ENCODE measurements around the gene CRYBA2. TPM values are rescaled to one million over a fixed set of nuclear protein-coding genes. Genes with fewer than 3 reads are reported as not detected.

Gene CRYBA2
- total RNA-seq, 1 experiment from 2014 or later, result not detected

- H3K4me1 ChIP-seq (replicated peaks), result no peaks in the 10 kb centered on the region
- no peak for DNase-seq (ENCODE audit: low read depth in 1 of 2, low spot score in 2 of 2)
- peaks cover 20% of the 10 kb centered on the region for H3K27me3 ChIP-seq (replicated peaks)
- H3K36me3 ChIP-seq, result no peaks in the 10 kb centered on the region
- H3K27ac ChIP-seq, result no peak overlapping the region
- H3K4me3 ChIP-seq, result no peak overlapping the region
- no peaks in the 10 kb centered on the region for H3K9me3 ChIP-seq (replicated peaks)
These were observed 18.0 kb downstream of the CRYBA2 start for GRCh38 chr2:218975060-218975777.

- Histone ChIP-seq H3K27me3 (replicated peaks) (peaks cover 28% of the 10 kb centered on the region), H3K9me3 (replicated peaks) (no peaks in the 10 kb centered on the region), H3K36me3 (no peaks in the 10 kb centered on the region), H3K4me1 (replicated peaks) (no peaks in the 10 kb centered on the region), H3K4me3 (no peak overlapping the region), H3K27ac (no peak overlapping the region)
- no peak for DNase-seq (ENCODE audit: low read depth in 1 of 2, low spot score in 2 of 2)
These were observed 22.3 kb downstream of the CRYBA2 start for GRCh38 chr2:218970894-218971293.

- no peak overlapping the region for H3K27ac ChIP-seq
These were observed 29.0 kb downstream of the CRYBA2 start for GRCh38 chr2:218964041-218964771.

DNA sequence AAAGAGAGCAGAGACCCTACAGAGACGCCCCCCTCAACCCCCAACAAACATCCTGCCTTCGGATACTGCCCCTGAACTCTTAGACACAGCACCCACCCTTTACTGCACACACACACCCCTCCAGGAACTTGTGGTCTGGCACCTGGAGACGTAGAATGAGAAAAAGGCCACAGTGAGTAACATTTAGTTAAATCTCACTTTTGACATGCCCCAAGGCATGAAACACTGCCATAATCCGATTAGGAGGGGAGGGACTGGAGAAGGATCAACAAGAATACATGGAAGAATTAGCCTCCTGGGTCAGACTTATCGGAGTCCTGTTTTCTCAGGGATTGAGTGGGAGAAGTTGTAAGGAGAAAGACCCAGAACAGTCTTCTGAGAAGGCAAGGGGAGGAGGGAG is 29.6 kb downstream of the CRYBA2 start:
- no peak overlapping the region for H3K27ac ChIP-seq
- DNase-seq (ENCODE audit: low read depth in 1 of 2, low spot score in 2 of 2), result no peak
- no peaks in the 10 kb centered on the region for H3K9me3 ChIP-seq (replicated peaks)
- no peaks in the 10 kb centered on the region for H3K36me3 ChIP-seq
- H3K4me3 ChIP-seq, result no peak overlapping the region
- H3K27me3 ChIP-seq (replicated peaks), result peaks cover 70% of the 10 kb centered on the region
- peaks cover 10% of the 10 kb centered on the region for H3K4me1 ChIP-seq (replicated peaks)

More at GRCh38 chr2:218964041-218964771, 29.0 kb downstream of the CRYBA2 start:
- DNase-seq (ENCODE audit: low read depth in 1 of 2, low spot score in 2 of 2), result no peak
- no peaks in the 10 kb centered on the region for H3K9me3 ChIP-seq (replicated peaks)
- peaks cover 67% of the 10 kb centered on the region for H3K27me3 ChIP-seq (replicated peaks)
- H3K4me1 ChIP-seq (replicated peaks), result peaks cover 8% of the 10 kb centered on the region
- no peak overlapping the region for H3K4me3 ChIP-seq
- no peaks in the 10 kb centered on the region for H3K36me3 ChIP-seq

- Histone ChIP-seq H3K9me3 (replicated peaks) (no peaks in the 10 kb centered on the region), H3K27ac (no peak overlapping the region), H3K27me3 (replicated peaks) (peaks cover 70% of the 10 kb centered on the region), H3K4me1 (replicated peaks) (peaks cover 10% of the 10 kb centered on the region), H3K36me3 (no peaks in the 10 kb centered on the region), H3K4me3 (no peak overlapping the region)
- peak; percentile 24 to 59 for DNase-seq (ENCODE audit: low read depth in 1 of 2, low spot score in 2 of 2)
These were observed 30.2 kb downstream of the CRYBA2 start for GRCh38 chr2:218962859-218963492.

DNA sequence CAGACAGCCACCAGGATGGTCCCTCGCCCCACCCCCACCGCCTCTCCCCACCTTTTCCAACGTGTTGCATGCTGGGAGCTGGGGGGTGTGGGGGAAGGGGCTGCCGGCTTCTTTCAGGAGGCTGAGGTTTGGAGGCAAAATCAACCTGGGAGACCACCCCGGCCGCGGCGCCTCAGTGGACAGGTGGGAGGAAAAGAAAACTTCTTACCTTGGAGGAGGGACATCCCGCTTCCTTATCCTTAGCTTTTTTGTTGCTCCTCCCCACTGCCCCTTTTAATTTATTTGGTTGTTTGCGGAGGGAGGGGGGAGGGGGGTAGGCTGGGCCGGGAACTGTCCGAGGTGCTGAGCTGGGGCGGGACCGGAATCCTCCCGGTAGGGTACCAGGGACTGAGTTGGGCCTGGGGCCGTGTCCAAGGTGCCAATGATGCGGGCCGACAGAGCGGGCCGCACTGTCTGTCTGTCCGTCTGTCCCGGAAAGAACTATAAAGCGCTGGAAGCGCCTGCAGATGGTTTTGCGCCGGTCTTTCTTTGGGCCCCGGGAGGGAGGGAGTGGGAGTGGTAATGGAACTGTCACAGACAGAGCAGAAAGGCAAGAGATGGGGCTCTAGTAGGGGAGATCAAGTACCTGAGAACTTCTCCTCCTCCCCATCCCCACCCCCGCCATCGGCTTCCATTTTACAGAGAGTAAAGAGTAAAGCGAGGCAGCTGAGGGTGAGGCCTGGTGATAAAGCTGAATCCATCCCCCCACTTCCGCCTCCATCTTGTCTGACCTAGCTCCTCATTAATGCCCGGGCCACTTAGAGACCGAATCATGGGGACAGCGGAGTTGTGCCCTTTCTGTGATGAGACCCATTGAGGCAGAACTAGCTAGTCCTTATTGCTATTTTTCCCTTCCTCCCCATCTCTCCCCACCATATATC is 31.3 kb downstream of the CRYBA2 start:
- Histone ChIP-seq H3K4me1 (replicated peaks) (peaks cover 10% of the 10 kb centered on the region), H3K9me3 (replicated peaks) (no peaks in the 10 kb centered on the region), H3K36me3 (no peaks in the 10 kb centered on the region), H3K27me3 (replicated peaks) (peaks cover 74% of the 10 kb centered on the region), H3K4me3 (no peak overlapping the region), H3K27ac (no peak overlapping the region)
- DNase-seq (ENCODE audit: low read depth in 1 of 2, low spot score in 2 of 2), result no peak

GRCh38 chr2:218961229-218961628 is 32.0 kb downstream of the CRYBA2 start:
- H3K36me3 ChIP-seq, result no peaks in the 10 kb centered on the region
- no peaks in the 10 kb centered on the region for H3K9me3 ChIP-seq (replicated peaks)
- H3K27me3 ChIP-seq (replicated peaks), result peaks cover 78% of the 10 kb centered on the region
- DNase-seq (ENCODE audit: low read depth in 1 of 2, low spot score in 2 of 2), result no peak
- no peak overlapping the region for H3K4me3 ChIP-seq
- no peak overlapping the region for H3K27ac ChIP-seq
- H3K4me1 ChIP-seq (replicated peaks), result peaks cover 10% of the 10 kb centered on the region

GRCh38 chr2:218960309-218961165 is 32.7 kb downstream of the CRYBA2 start:
- no peak for DNase-seq (ENCODE audit: low read depth in 1 of 2, low spot score in 2 of 2)
- Histone ChIP-seq H3K36me3 (no peaks in the 10 kb centered on the region), H3K9me3 (replicated peaks) (no peaks in the 10 kb centered on the region), H3K4me3 (no peak overlapping the region), H3K27ac (no peak overlapping the region), H3K4me1 (replicated peaks) (peaks cover 10% of the 10 kb centered on the region), H3K27me3 (replicated peaks) (peaks cover 74% of the 10 kb centered on the region)

DNA sequence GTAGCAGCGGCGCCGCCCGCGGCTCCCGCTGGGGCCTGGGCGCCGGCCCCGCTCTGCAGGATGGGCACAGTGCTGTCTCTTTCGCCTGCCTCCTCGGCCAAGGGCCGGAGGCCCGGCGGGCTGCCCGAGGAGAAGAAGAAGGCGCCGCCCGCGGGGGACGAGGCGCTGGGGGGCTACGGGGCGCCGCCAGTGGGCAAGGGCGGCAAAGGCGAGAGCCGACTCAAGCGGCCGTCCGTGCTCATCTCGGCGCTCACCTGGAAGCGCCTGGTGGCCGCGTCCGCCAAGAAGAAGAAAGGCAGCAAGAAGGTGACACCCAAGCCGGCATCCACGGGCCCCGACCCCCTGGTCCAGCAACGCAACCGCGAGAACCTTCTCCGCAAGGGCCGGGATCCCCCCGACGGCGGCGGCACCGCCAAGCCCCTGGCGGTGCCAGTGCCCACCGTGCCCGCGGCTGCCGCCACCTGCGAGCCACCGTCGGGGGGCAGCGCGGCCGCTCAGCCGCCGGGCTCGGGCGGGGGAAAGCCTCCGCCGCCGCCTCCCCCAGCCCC is 33.4 kb downstream of the CRYBA2 start:
- Histone ChIP-seq H3K9me3 (replicated peaks) (no peaks in the 10 kb centered on the region), H3K4me1 (replicated peaks) (peaks cover 10% of the 10 kb centered on the region), H3K36me3 (no peaks in the 10 kb centered on the region), H3K4me3 (peak overlapping the region; percentile 26), H3K27me3 (replicated peaks) (peaks cover 73% of the 10 kb centered on the region), H3K27ac (no peak overlapping the region)
- no peak for DNase-seq (ENCODE audit: low read depth in 1 of 2, low spot score in 2 of 2)

GRCh38 chr2:218959141-218959731 is 34.0 kb downstream of the CRYBA2 start, which contains the start of gene CDK5R2:
TSS of gene CDK5R2 (plus strand) at chr2:218959666. CDS start at chr2:218959821, 155 bp downstream.
- H3K27ac ChIP-seq, result no peak within 1 kb of the TSS
- peaks cover 10% of the 10 kb centered on the region for H3K4me1 ChIP-seq (replicated peaks)
- H3K27me3 ChIP-seq (replicated peaks), result peaks cover 73% of the 10 kb centered on the region
- DNase-seq (ENCODE audit: low read depth in 1 of 2, low spot score in 2 of 2), result peak; percentile 52 to 80
- H3K36me3 ChIP-seq, result no peaks in the 10 kb centered on the region
- H3K9me3 ChIP-seq (replicated peaks), result no peaks in the 10 kb centered on the region
- peak within 1 kb of the TSS; percentile 26 for H3K4me3 ChIP-seq

DNA sequence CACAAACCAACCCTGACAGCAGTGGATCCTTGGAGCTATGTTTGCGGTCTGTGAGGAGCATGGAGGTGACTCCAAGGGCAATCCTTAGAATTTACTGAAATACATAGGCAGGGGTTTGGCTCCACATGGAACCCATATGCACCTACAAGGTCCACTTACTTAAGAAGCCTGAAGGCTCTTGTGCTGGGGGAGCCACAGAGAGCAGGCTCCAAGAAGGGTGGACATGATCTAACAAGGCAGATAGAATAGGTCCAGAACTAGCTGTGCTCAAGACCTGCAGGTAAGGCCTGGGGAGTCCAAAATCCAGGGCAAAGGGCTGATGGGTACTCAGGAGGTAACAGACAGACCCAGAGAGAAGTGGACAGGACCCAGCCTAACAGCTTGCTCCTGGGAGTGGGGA is 34.9 kb downstream of the CRYBA2 start:
- DNase-seq (ENCODE audit: low read depth in 1 of 2, low spot score in 2 of 2), result no peak
- Histone ChIP-seq H3K36me3 (no peaks in the 10 kb centered on the region), H3K4me3 (no peak overlapping the region), H3K27ac (no peak overlapping the region), H3K9me3 (replicated peaks) (no peaks in the 10 kb centered on the region), H3K27me3 (replicated peaks) (peaks cover 65% of the 10 kb centered on the region), H3K4me1 (replicated peaks) (peaks cover 10% of the 10 kb centered on the region)

GRCh38 chr2:218957671-218958070 is 35.6 kb downstream of the CRYBA2 start:
- Histone ChIP-seq H3K27me3 (replicated peaks) (peaks cover 59% of the 10 kb centered on the region), H3K4me1 (replicated peaks) (peaks cover 10% of the 10 kb centered on the region), H3K27ac (no peak overlapping the region), H3K4me3 (no peak overlapping the region), H3K9me3 (replicated peaks) (no peaks in the 10 kb centered on the region), H3K36me3 (no peaks in the 10 kb centered on the region)
- no peak for DNase-seq (ENCODE audit: low read depth in 1 of 2, low spot score in 2 of 2)
